ENCODE results near the gene DHFR2. TPM values are rescaled to one million over a fixed set of nuclear protein-coding genes. Genes with fewer than 3 reads are reported as not detected.
"Not testable (repeated sequence)": the region's sequence is repeated elsewhere in the genome, so short reads cannot be mapped to it uniquely, and the experiment has no call there.

Gene DHFR2
- total and polyA plus RNA-seq, 4 donors = 2.3 to 7.1 (median 4.4) TPM

DNA sequence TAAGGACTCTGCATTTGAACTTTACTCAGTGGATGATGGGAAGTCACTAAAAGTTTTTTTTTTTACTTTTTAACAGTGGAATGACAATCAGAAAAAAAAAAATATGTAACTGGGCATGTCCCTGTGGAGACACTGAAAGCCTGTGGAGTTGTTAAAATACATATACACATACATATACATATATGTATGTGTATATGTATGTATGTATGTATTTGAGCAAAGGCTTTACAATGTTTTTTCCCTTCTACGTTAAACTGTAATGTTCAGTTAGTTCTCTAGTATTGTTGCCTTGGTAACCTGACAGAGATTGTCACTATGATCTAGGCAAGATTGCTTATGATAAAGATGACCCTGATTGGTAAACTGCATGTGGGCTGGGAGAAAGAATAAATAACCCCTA lies 30.4 kb upstream of the DHFR2 start:
- no peak for DNase-seq
- peaks cover 0 to 6% of the 10 kb centered on the region in 2 donors for H3K36me3 ChIP-seq (ENCODE audit: control insufficient read depth in 1 of 2, insufficient read depth in 2 of 2, low read length in 1 of 2)
- no peaks in the 10 kb centered on the region for H3K4me1 ChIP-seq (ENCODE audit: control insufficient read depth in 1 of 2, insufficient read depth in 2 of 2, low read length in 2 of 2)
- H3K4me3 ChIP-seq (ENCODE audit: low read length in 2 of 2) = no peak overlapping the region
- no peaks in the 10 kb centered on the region for H3K27me3 ChIP-seq (ENCODE audit: control insufficient read depth in 1 of 2, insufficient read depth in 2 of 2, low read length in 1 of 2)
- ATAC-seq (ENCODE audit: low FRiP score) = no peak
- H3K9me3 ChIP-seq (ENCODE audit: control insufficient read depth, low read length) = no peaks in the 10 kb centered on the region
- WGBS, 2 donors = 73 to 92% methylated on average over 1 of the region's 1 CpG
- H3K27ac ChIP-seq (ENCODE audit: low read depth in 1 of 2, low read length in 2 of 2) = no peak overlapping the region
- intact Hi-C loops (cut with DNase I) = no loop called here

DNA sequence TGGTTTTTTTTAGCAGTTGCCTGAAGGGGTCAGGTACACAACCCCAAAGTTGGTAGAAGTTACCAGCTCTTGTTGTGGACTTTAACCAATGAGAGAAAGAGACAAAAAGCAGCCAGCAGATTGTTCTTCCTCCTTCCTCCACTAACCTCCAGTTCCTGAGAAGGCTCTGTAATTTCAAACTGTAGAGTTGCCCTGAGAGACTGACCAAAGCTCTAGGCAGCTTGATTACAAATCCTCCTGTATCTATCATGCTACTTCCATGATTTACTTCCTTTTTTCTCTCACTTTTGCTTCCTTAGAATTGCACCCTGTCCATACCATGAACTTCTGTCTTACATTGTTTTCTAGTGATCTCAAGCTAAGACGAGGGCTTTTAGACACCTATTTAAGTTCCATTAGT lies 29.4 kb upstream of the DHFR2 start:
- Histone ChIP-seq H3K9me3 (ENCODE audit: control insufficient read depth, low read length) (no peaks in the 10 kb centered on the region), H3K4me1 (ENCODE audit: control insufficient read depth in 1 of 2, insufficient read depth in 2 of 2, low read length in 2 of 2) (no peaks in the 10 kb centered on the region), H3K4me3 (ENCODE audit: low read length in 2 of 2) (no peak overlapping the region), H3K36me3 (ENCODE audit: control insufficient read depth in 1 of 2, insufficient read depth in 2 of 2, low read length in 1 of 2) (peaks cover 0 to 4% of the 10 kb centered on the region in 2 donors), H3K27me3 (ENCODE audit: control insufficient read depth in 1 of 2, insufficient read depth in 2 of 2, low read length in 1 of 2) (no peaks in the 10 kb centered on the region), H3K27ac (ENCODE audit: low read depth in 1 of 2, low read length in 2 of 2) (no peak overlapping the region)
- WGBS, 2 donors = 90 to 95% methylated on average over 1 of the region's 1 CpG
- intact Hi-C loops (cut with DNase I) = no loop called here
- ATAC-seq (ENCODE audit: low FRiP score) (no peak), DNase-seq (no peak)

- ATAC-seq (ENCODE audit: low FRiP score) (no peak), DNase-seq (no peak)
- WGBS, 2 donors = 97 to 100% methylated on average over 1 of the region's 1 CpG
- H3K36me3 ChIP-seq (ENCODE audit: control insufficient read depth in 1 of 2, insufficient read depth in 2 of 2, low read length in 1 of 2) = peaks cover 0 to 1% of the 10 kb centered on the region in 2 donors
- intact Hi-C loops (cut with DNase I) = no loop called here
- peaks cover 0 to 2% of the 10 kb centered on the region in 2 donors for H3K4me1 ChIP-seq (ENCODE audit: control insufficient read depth in 1 of 2, insufficient read depth in 2 of 2, low read length in 2 of 2)
- no peaks in the 10 kb centered on the region for H3K9me3 ChIP-seq (ENCODE audit: control insufficient read depth, low read length)
- no peak overlapping the region for H3K4me3 ChIP-seq (ENCODE audit: low read length in 2 of 2)
- H3K27me3 ChIP-seq (ENCODE audit: control insufficient read depth in 1 of 2, insufficient read depth in 2 of 2, low read length in 1 of 2) = no peaks in the 10 kb centered on the region
- no peak overlapping the region for H3K27ac ChIP-seq (ENCODE audit: low read depth in 1 of 2, low read length in 2 of 2)
Measured at GRCh38 chr3:94089126-94089525, 26.4 kb upstream of the DHFR2 start.

DNA sequence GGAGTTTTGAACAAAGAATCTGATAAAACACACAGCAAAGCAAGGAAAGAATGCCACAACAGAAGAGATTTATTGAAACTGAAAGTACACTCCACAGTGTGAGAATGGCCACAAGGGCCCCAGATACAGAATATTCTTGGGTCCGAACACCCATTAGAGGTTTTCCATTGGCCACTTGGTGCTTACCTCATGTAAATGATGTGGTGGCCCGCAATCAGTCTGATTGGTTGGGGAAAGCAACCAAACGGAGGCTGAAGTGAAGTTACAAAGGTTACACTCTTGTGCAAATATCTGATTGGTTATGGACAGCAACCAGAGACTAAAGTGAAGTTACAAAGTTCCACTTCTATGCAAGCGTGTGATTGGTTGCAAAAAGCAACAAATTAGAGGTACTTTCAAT lies 20.5 kb upstream of the DHFR2 start:
- no peaks in the 10 kb centered on the region for H3K27me3 ChIP-seq (ENCODE audit: control insufficient read depth in 1 of 2, insufficient read depth in 2 of 2, low read length in 1 of 2)
- DNase-seq (no peak), ATAC-seq (ENCODE audit: low FRiP score) (no peak)
- H3K4me3 ChIP-seq (ENCODE audit: low read length in 2 of 2) = no peak overlapping the region
- 87 to 90% methylated on average over 4 of the region's 4 CpGs for WGBS, 2 donors
- H3K4me1 ChIP-seq (ENCODE audit: control insufficient read depth in 1 of 2, insufficient read depth in 2 of 2, low read length in 2 of 2) = peaks cover 0 to 2% of the 10 kb centered on the region in 2 donors
- H3K36me3 ChIP-seq (ENCODE audit: control insufficient read depth in 1 of 2, insufficient read depth in 2 of 2, low read length in 1 of 2) = peaks cover 0 to 2% of the 10 kb centered on the region in 2 donors
- H3K9me3 ChIP-seq (ENCODE audit: control insufficient read depth, low read length) = no peaks in the 10 kb centered on the region
- H3K27ac ChIP-seq (ENCODE audit: low read depth in 1 of 2, low read length in 2 of 2) = no peak overlapping the region
- intact Hi-C loops (cut with DNase I) = no loop called here

GRCh38 chr3:94082391-94082937 lies 19.7 kb upstream of the DHFR2 start:
- no peak overlapping the region for H3K27ac ChIP-seq (ENCODE audit: low read depth in 1 of 2, low read length in 2 of 2)
- WGBS, 2 donors = 92% methylated on average over 8 of the region's 8 CpGs
- ATAC-seq (ENCODE audit: low FRiP score) (no peak), DNase-seq (no peak)
- H3K27me3 ChIP-seq (ENCODE audit: control insufficient read depth in 1 of 2, insufficient read depth in 2 of 2, low read length in 1 of 2) = no peaks in the 10 kb centered on the region
- H3K4me3 ChIP-seq (ENCODE audit: low read length in 2 of 2) = no peak overlapping the region
- peaks cover 0 to 2% of the 10 kb centered on the region in 2 donors for H3K4me1 ChIP-seq (ENCODE audit: control insufficient read depth in 1 of 2, insufficient read depth in 2 of 2, low read length in 2 of 2)
- H3K36me3 ChIP-seq (ENCODE audit: control insufficient read depth in 1 of 2, insufficient read depth in 2 of 2, low read length in 1 of 2) = peaks cover 0 to 2% of the 10 kb centered on the region in 2 donors
- intact Hi-C loops (cut with DNase I) = no loop called here
- no peaks in the 10 kb centered on the region for H3K9me3 ChIP-seq (ENCODE audit: control insufficient read depth, low read length)

- H3K27ac ChIP-seq (ENCODE audit: low read depth in 1 of 2, low read length in 2 of 2) = no peak overlapping the region
- intact Hi-C loops (cut with DNase I) = no loop called here
- 87 to 92% methylated on average over 5 of the region's 5 CpGs for WGBS, 2 donors
- H3K4me1 ChIP-seq (ENCODE audit: control insufficient read depth in 1 of 2, insufficient read depth in 2 of 2, low read length in 2 of 2) = peaks cover 0 to 2% of the 10 kb centered on the region in 2 donors
- no peaks in the 10 kb centered on the region for H3K27me3 ChIP-seq (ENCODE audit: control insufficient read depth in 1 of 2, insufficient read depth in 2 of 2, low read length in 1 of 2)
- DNase-seq = no peak
- no peak for ATAC-seq (ENCODE audit: low FRiP score)
- no peak overlapping the region for H3K4me3 ChIP-seq (ENCODE audit: low read length in 2 of 2)
- peaks cover 0 to 2% of the 10 kb centered on the region in 2 donors for H3K36me3 ChIP-seq (ENCODE audit: control insufficient read depth in 1 of 2, insufficient read depth in 2 of 2, low read length in 1 of 2)
- H3K9me3 ChIP-seq (ENCODE audit: control insufficient read depth, low read length) = no peaks in the 10 kb centered on the region
Measured at GRCh38 chr3:94081884-94082283, 19.2 kb upstream of the DHFR2 start.

DNA sequence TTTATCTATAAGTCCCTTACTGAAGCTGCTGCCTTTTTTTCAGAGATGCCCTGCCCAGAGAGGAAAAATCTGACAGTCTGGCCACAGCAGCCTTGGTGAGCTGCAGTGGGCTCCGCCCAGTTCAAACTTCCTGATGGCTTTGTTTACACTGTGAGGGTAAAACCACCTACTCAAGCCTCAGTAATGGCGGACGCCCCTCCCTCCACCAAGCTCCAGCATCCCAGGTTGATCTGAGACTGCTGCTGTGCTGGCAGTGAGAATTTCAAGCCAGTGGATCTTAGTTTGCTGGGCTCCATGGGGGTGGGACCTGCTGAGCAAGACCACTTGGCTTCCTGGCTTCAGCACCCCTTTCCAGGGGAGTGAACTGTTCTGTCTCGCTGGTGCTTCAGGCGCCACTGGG lies 17.8 kb upstream of the DHFR2 start:
- 94 to 100% methylated on average over 5 of the region's 5 CpGs for WGBS, 2 donors
- intact Hi-C loops (cut with DNase I); H3K36me3 ChIP-seq (ENCODE audit: control insufficient read depth in 1 of 2, insufficient read depth in 2 of 2, low read length in 1 of 2); H3K27me3 ChIP-seq (ENCODE audit: control insufficient read depth in 1 of 2, insufficient read depth in 2 of 2, low read length in 1 of 2); H3K4me3 ChIP-seq (ENCODE audit: low read length in 2 of 2); ATAC-seq (ENCODE audit: low FRiP score); H3K9me3 ChIP-seq (ENCODE audit: control insufficient read depth, low read length); DNase-seq; H3K4me1 ChIP-seq (ENCODE audit: control insufficient read depth in 1 of 2, insufficient read depth in 2 of 2, low read length in 2 of 2); H3K27ac ChIP-seq (ENCODE audit: low read depth in 1 of 2, low read length in 2 of 2): not testable (repeated sequence)

DNA sequence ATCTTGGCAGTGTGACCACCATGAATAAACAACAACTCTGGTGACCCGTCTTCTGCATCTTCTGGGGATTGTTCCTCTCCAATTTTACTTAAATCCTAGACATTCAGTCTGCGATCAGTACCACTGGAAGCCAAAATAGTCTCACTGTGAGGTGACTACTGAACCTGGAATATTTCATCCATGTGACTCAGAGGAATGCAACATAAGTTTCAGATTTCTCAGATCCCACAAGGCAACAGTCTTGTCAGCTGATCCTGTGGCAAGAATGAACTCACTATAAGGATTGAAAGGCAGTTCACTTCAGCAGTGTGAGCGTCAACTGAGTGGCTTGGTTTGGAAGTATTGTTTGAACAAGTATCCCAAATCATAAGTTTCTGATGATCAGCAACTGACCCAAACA lies 13.3 kb upstream of the DHFR2 start:
- Histone ChIP-seq H3K27ac (ENCODE audit: low read depth in 1 of 2, low read length in 2 of 2) (no peak overlapping the region), H3K4me3 (ENCODE audit: low read length in 2 of 2) (no peak overlapping the region), H3K4me1 (ENCODE audit: control insufficient read depth in 1 of 2, insufficient read depth in 2 of 2, low read length in 2 of 2) (no peaks in the 10 kb centered on the region), H3K27me3 (ENCODE audit: control insufficient read depth in 1 of 2, insufficient read depth in 2 of 2, low read length in 1 of 2) (no peaks in the 10 kb centered on the region), H3K36me3 (ENCODE audit: control insufficient read depth in 1 of 2, insufficient read depth in 2 of 2, low read length in 1 of 2) (no peaks in the 10 kb centered on the region), H3K9me3 (ENCODE audit: control insufficient read depth, low read length) (no peaks in the 10 kb centered on the region)
- ATAC-seq (ENCODE audit: low FRiP score) (no peak), DNase-seq (no peak)
- 90 to 92% methylated on average over 3 of the region's 3 CpGs for WGBS, 2 donors
- intact Hi-C loops (cut with DNase I) = no loop called here

DNA sequence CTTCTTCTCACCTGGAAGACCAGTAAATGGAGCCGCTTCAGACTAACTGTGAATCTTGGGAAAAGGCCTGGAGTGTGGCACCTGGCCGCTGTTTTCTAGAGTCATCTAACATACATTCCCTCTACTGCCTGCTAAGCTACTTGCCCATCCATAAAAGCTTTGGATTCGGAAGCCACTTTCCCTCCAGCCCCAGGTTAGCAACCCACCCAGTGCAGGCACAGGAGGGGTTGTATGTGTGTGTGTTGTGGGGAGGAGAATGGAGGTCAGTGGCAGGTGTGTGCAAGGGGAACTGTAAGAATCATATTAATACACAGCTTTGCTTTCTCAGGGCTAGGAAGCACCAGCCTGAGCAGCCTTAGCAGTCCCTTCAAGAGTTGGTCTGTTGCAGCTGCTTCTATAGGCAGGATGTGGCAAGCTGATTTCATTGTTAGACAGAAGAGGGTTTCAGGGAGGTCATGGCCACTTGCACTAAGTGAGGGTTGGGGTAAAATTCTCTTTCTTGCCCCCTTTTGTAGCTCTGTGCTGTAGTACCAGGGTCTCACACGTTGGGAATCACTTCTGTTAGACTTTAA lies 9.1 kb upstream of the DHFR2 start:
- H3K9me3 ChIP-seq (ENCODE audit: control insufficient read depth, low read length) = no peaks in the 10 kb centered on the region
- no peak overlapping the region for H3K27ac ChIP-seq (ENCODE audit: low read depth in 1 of 2, low read length in 2 of 2)
- no peak overlapping the region for H3K4me3 ChIP-seq (ENCODE audit: low read length in 2 of 2)
- intact Hi-C loops (cut with DNase I) = no loop called here
- peaks cover 0 to 2% of the 10 kb centered on the region in 2 donors for H3K36me3 ChIP-seq (ENCODE audit: control insufficient read depth in 1 of 2, insufficient read depth in 2 of 2, low read length in 1 of 2)
- H3K27me3 ChIP-seq (ENCODE audit: control insufficient read depth in 1 of 2, insufficient read depth in 2 of 2, low read length in 1 of 2) = no peaks in the 10 kb centered on the region
- DNase-seq (no peak), ATAC-seq (ENCODE audit: low FRiP score) (no peak)
- WGBS, 2 donors = 87 to 91% methylated on average over 4 of the region's 4 CpGs
- no peaks in the 10 kb centered on the region for H3K4me1 ChIP-seq (ENCODE audit: control insufficient read depth in 1 of 2, insufficient read depth in 2 of 2, low read length in 2 of 2)

All from aorta (tissue), 5 donors.